PC-9 (cell line): Measurements from ENCODE around the gene AOC1. TPM values are rescaled to one million over a fixed set of nuclear protein-coding genes. Genes with fewer than 3 reads are reported as not detected.
A peak's percentile ranks its signal among the peaks of the same experiment; 100 is the strongest.

Experiments
- BruUV-seq: library from RNA; stranded (reverse); fragments of 400-500 nt; replicated peaks from 2 replicates; lab custom pipeline; 2021; lab: Mats Ljungman, UMichigan
- CTCF ChIA-PET: fragments of 300-600 bp; sonication (Branson Sonifier 250); formaldehyde crosslinking; loops from one replicate; lab custom pipeline; 2022; ENCODE audit warnings: antibody characterized with exemption; lab: Charles Lee
- POLR2A ChIA-PET: fragments of 300-600 bp; sonication (Branson Sonifier 250); formaldehyde crosslinking; loops from one replicate; lab custom pipeline; 2022; ENCODE audit warnings: antibody characterized with exemption; ENCODE audit not compliant: unreplicated experiment; lab: Charles Lee
- DNase-seq, 2 experiments: peaks; one replicate each; pipeline versions ENCODE4 v3.0.0 to v3.0.0-alpha.2; 2015 to 2022; ENCODE audit warnings: mixed read lengths in 1 of 2
- H2AFZ ChIP-seq: fragments of 200-600 bp; sonication (generic); 2 replicates; pipeline ENCODE4 v1.8.1; 2017; ENCODE audit warnings: antibody characterized with exemption
- H3F3A ChIP-seq: fragments of 200-600 bp; sonication (generic); 2 replicates; pipeline ENCODE4 v1.8.1; 2017; ENCODE audit warnings: antibody characterized with exemption, mild to moderate bottlenecking, low read depth; ENCODE audit not compliant: insufficient read depth
- H3K27ac ChIP-seq: fragments of 200-600 bp; sonication (generic); 2 replicates; pipeline ENCODE4 v1.6.1; 2016; ENCODE audit warnings: mixed run types
- H3K27me3 ChIP-seq: fragments of 200-600 bp; sonication (generic); 2 replicates; pipeline ENCODE4 v1.6.1; 2016; ENCODE audit warnings: low read depth, mixed run types; ENCODE audit not compliant: insufficient read depth
- H3K36me3 ChIP-seq: fragments of 200-600 bp; sonication (generic); 2 replicates; pipeline ENCODE4 v1.6.1; 2016; ENCODE audit warnings: low read depth, mixed run types
- H3K4me1 ChIP-seq: fragments of 200-600 bp; sonication (generic); replicated peaks from 2 replicates; pipeline ENCODE4 v1.6.1; 2016; ENCODE audit warnings: mixed run types; ENCODE audit not compliant: insufficient read depth
- H3K4me2 ChIP-seq: fragments of 200-600 bp; sonication (generic); 2 replicates; pipeline ENCODE4 v1.6.1; 2017; ENCODE audit warnings: mixed run types
- H3K4me3 ChIP-seq: fragments of 200-600 bp; sonication (generic); 2 replicates; pipeline ENCODE4 v1.6.1; 2016; ENCODE audit warnings: mixed run types
- H3K79me2 ChIP-seq: fragments of 200-600 bp; sonication (generic); 2 replicates; pipeline ENCODE4 v1.6.1; 2017; ENCODE audit warnings: low read depth, mixed run types
- H3K9me2 ChIP-seq: fragments of 200-600 bp; sonication (generic); 2 replicates; pipeline ENCODE4 v1.8.1; 2017; ENCODE audit warnings: mild to moderate bottlenecking; ENCODE audit not compliant: insufficient read depth
- H3K9me3 ChIP-seq: fragments of 200-600 bp; sonication (generic); 2 replicates; pipeline ENCODE4 v1.8.1; 2016; ENCODE audit warnings: low read depth; ENCODE audit not compliant: insufficient read depth
- H4K20me1 ChIP-seq: fragments of 200-600 bp; sonication (generic); 2 replicates; pipeline ENCODE4 v1.8.1; 2017; ENCODE audit not compliant: insufficient read depth
- CTCF ChIP-seq: fragments of 200-600 bp; sonication (generic); conservative IDR thresholded peaks from 2 replicates; pipeline ENCODE4 v1.6.1; 2017; ENCODE audit warnings: mixed run types, antibody characterized with exemption, mild to moderate bottlenecking, moderate library complexity
- EZH2 ChIP-seq: fragments of 200-600 bp; sonication (generic); IDR thresholded peaks from 2 replicates; pipeline ENCODE4 v1.8.0; 2017; ENCODE audit warnings: antibody characterized with exemption, low read depth
- intact Hi-C: fragments of 100-400 bp; cut with micrococcal nuclease; formaldehyde crosslinking; loops from one replicate; pipeline ENCODE4 v1.10.0; 2022; ENCODE audit not compliant: unreplicated experiment
- total RNA-seq: library from RNA; stranded (reverse); gene quantifications from 2 replicates; pipeline ENCODE4 v1.2.3, GENCODE V29; 2021

The AOC1 gene
- total RNA-seq, 1 experiment from 2014 or later: 11.4 TPM

GRCh38 chr7:150895809-150896208 lies 43.5 kb downstream of the AOC1 start:
- peak; percentile 60 for DNase-seq
- POLR2A ChIA-PET: no interaction called here
- no peak overlapping the region for H3K4me3 ChIP-seq
- CTCF ChIA-PET: no interaction called here
- peaks cover 33% of the 10 kb centered on the region for H3K27me3 ChIP-seq
- no peaks in the 10 kb centered on the region for H3K36me3 ChIP-seq
- intact Hi-C loops: no loop called here
- no peaks in the 10 kb centered on the region for H4K20me1 ChIP-seq
- H3K4me2 ChIP-seq: no peak overlapping the region
- no peaks in the 10 kb centered on the region for H3K79me2 ChIP-seq
- H3K4me1 ChIP-seq: no peaks in the 10 kb centered on the region
- H3K9me3 ChIP-seq: peaks cover 8% of the 10 kb centered on the region; the same call in 1 of the 2 replicates
- no peak for TF ChIP-seq EZH2
- TF ChIP-seq CTCF: no peak
- no peak overlapping the region for H2AFZ ChIP-seq
- no TSS peak for BruUV-seq
- no peak overlapping the region for H3K27ac ChIP-seq
- no peaks in the 10 kb centered on the region for H3F3A ChIP-seq
- no peaks in the 10 kb centered on the region for H3K9me2 ChIP-seq

- CTCF ChIA-PET: interaction anchor here (0.6 to 0.7 kb wide), 2 partner anchors 111 to 156 kb away, joined by 3 read pairs; no protein-coding TSS in a partner anchor
- H3K4me1 ChIP-seq: no peaks in the 10 kb centered on the region
- no peaks in the 10 kb centered on the region for H3K9me2 ChIP-seq
- H2AFZ ChIP-seq: no peak overlapping the region
- no TSS peak for BruUV-seq
- peaks cover 8% of the 10 kb centered on the region; the same call in 1 of the 2 replicates for H3K9me3 ChIP-seq
- TF ChIP-seq EZH2: no peak
- TF ChIP-seq CTCF: no peak
- POLR2A ChIA-PET: no interaction called here
- H3K27me3 ChIP-seq: peaks cover 33% of the 10 kb centered on the region
- intact Hi-C loops: no loop called here
- H3F3A ChIP-seq: no peaks in the 10 kb centered on the region
- no peaks in the 10 kb centered on the region for H4K20me1 ChIP-seq
- DNase-seq: no peak
- H3K36me3 ChIP-seq: no peaks in the 10 kb centered on the region
- H3K4me3 ChIP-seq: no peak overlapping the region
- H3K79me2 ChIP-seq: no peaks in the 10 kb centered on the region
- no peak overlapping the region for H3K27ac ChIP-seq
- H3K4me2 ChIP-seq: no peak overlapping the region
These were observed 44.4 kb downstream of the AOC1 start for GRCh38 chr7:150896562-150897209.

- H3K4me1 ChIP-seq: no peaks in the 10 kb centered on the region
- BruUV-seq: no TSS peak
- CTCF ChIA-PET: interaction anchor here (0.6 to 1.3 kb wide), 8 partner anchors 14 to 155 kb away, joined by 3 to 5 read pairs (median 4); no protein-coding TSS in a partner anchor
- peaks cover 33% of the 10 kb centered on the region for H3K27me3 ChIP-seq
- H3K27ac ChIP-seq: no peak overlapping the region
- POLR2A ChIA-PET: no interaction called here
- H2AFZ ChIP-seq: no peak overlapping the region
- intact Hi-C loops: loop anchor here (1.0 to 2.0 kb wide), 7 partner anchors 20 to 275 kb away; no protein-coding TSS in a partner anchor
- no peaks in the 10 kb centered on the region for H3K9me2 ChIP-seq
- no peaks in the 10 kb centered on the region for H3F3A ChIP-seq
- no peaks in the 10 kb centered on the region for H3K79me2 ChIP-seq
- no peak overlapping the region for H3K4me3 ChIP-seq
- no peak overlapping the region for H3K4me2 ChIP-seq
- no peak for DNase-seq
- H4K20me1 ChIP-seq: no peaks in the 10 kb centered on the region
- no peak for TF ChIP-seq EZH2
- H3K9me3 ChIP-seq: peaks cover 7% of the 10 kb centered on the region; the same call in 1 of the 2 replicates
- no peaks in the 10 kb centered on the region for H3K36me3 ChIP-seq
These were observed 45.5 kb downstream of the AOC1 start for GRCh38 chr7:150897502-150898474.
